GM10266 (cell line): Measurements from ENCODE around the gene PITX1.

Experiments used
- DNase-seq: peaks from one replicate; pipeline ENCODE4 v3.0.0; 2012; ENCODE audit errors: extremely low spot score
- CTCF ChIP-seq: IDR thresholded peaks from 2 replicates; pipeline ENCODE4 v1.5.1; 2012; ENCODE audit warnings: mild to moderate bottlenecking, low read depth; ENCODE audit not compliant: control insufficient read depth, insufficient read depth; ENCODE audit errors: missing control alignments

PITX1 gene

GRCh38 chr5:135012033-135012588 is 21.9 kb downstream of the PITX1 start:
- TF ChIP-seq CTCF = no peak
- DNase-seq = no peak

- TF ChIP-seq CTCF = no peak
- DNase-seq = no peak
These were observed 22.5 kb downstream of the PITX1 start for GRCh38 chr5:135011355-135012032.

- no peak for DNase-seq
- TF ChIP-seq CTCF = no peak
These were observed 23.3 kb downstream of the PITX1 start for GRCh38 chr5:135010502-135011354.

- TF ChIP-seq CTCF = no peak
- no peak for DNase-seq
These were observed 24.1 kb downstream of the PITX1 start for GRCh38 chr5:135009736-135010501.

GRCh38 chr5:135008981-135009735 is 24.9 kb downstream of the PITX1 start:
- TF ChIP-seq CTCF = no peak
- DNase-seq = no peak

GRCh38 chr5:135008556-135008955 is 25.5 kb downstream of the PITX1 start:
- no peak for TF ChIP-seq CTCF

More at GRCh38 chr5:135008556-135008955, 25.5 kb downstream of the PITX1 start:
- no peak for DNase-seq
